Effector memory CD8-positive, alpha-beta T cell (primary cell): ENCODE measurements around the gene SCAMP4.

Source experiments
- ATAC-seq: fragments of 150-1000 bp; cut with Tn5 transposase; replicated peaks from 2 replicates; pipeline ENCODE4 v1.10.0; 2021; ENCODE audit warnings: mild to moderate bottlenecking, moderate library complexity
- DNase-seq, 3 experiments: peaks; one replicate each; pipeline ENCODE4 v3.0.0; 2021
- H3K27ac Mint-ChIP-seq, 2 donors: one replicate each; pipeline ENCODE4 v1.8.0; 2022; ENCODE audit warnings: mild to moderate bottlenecking in 2 of 2, mixed read lengths in 2 of 2, moderate library complexity in 2 of 2
- H3K27me3 Mint-ChIP-seq, 2 donors: one replicate each; pipeline ENCODE4 v1.8.0; 2022; ENCODE audit warnings: mixed read lengths in 2 of 2
- H3K36me3 Mint-ChIP-seq: one replicate; pipeline ENCODE4 v1.8.0; 2022; ENCODE audit warnings: mild to moderate bottlenecking, moderate library complexity, mixed read lengths; ENCODE audit not compliant: insufficient read depth
- H3K4me1 Mint-ChIP-seq, 2 donors: one replicate each; pipeline ENCODE4 v1.8.0; 2022; ENCODE audit warnings: low read depth in 2 of 2, mixed read lengths in 2 of 2
- H3K4me3 Mint-ChIP-seq, 2 donors: one replicate each; pipeline ENCODE4 v1.8.0; 2022; ENCODE audit warnings: mild to moderate bottlenecking in 2 of 2, mixed read lengths in 2 of 2, moderate library complexity in 2 of 2
- H3K9me3 Mint-ChIP-seq, 2 donors: one replicate each; pipeline ENCODE4 v1.8.0; 2022; ENCODE audit warnings: mixed read lengths in 2 of 2

Gene SCAMP4

DNA sequence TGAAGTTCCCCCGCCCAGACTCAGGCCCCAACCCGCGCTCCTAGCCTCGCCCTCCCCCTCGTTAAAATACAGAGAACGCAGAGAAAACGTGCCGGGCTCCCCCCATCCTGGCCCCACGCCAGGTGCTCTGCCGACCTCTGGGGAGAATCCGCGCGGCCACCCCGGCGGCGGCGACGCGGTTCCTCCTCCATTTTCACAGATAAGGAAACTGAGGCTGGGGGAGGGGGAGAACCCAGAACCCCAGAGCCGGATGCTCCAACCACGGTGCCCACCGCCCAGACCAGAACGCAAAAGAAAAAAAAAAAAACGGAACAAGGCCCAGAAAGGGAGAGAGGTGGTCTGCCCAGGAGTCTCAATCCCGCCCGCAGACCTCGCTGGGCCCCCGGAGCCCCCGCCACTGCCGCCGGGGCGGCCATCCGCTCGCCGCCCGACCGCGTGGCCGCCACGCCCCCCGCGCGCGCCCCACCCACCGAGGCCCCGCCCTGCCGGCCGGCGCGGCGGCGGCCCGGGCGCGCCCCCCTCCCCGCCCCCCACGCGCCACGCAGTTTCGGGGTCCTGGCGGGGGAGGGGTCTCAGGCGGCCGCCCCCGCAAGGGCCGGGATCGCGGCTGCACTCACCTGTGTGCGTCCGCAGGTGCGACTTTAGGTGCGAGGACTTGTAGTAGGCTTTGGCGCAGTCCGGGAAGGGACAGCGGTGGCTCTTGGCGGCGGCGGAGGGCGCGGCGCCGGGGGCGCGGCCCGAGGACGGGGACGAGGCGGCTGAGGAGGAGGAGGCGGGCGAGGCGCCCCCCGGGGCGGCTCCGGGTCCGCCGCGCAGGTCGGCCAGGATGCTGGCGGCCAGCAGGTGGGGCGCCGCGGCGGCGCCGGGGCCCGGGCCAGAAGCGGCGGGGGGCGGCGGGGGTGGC lies 42.5 kb upstream of the SCAMP4 start:
- H3K4me1 Mint-ChIP-seq = peaks cover 19 to 28% of the 10 kb centered on the region in 2 donors

DNA sequence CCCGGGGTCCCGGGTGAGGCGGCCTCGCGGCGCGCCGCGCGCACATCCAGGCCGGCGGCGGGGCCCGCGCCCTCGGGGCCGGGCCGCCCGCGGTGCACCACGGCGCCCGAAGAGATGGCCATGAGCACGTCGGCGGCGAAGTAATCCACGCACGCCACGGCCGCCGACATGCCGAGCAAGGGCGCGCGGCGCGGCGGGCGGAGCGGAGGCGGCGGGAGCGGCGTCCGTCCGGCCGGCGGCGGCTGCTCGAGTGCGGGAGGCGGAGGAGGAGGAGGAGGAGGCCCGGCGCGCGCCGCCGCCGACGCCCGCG lies 41.9 kb upstream of the SCAMP4 start, which contains the start of gene KLF16:
TSS of gene KLF16 (minus strand) at position 252 of the 310 bp plus-strand sequence. CDS start at position 170, 82 bp downstream.
- H3K27me3 Mint-ChIP-seq = no peaks in the 10 kb centered on the region
- H3K27ac Mint-ChIP-seq = peak within 1 kb of the TSS; percentile 97 to 98
- peaks cover 45% of the 10 kb centered on the region for H3K36me3 Mint-ChIP-seq
- H3K4me3 Mint-ChIP-seq = peak within 1 kb of the TSS; percentile 99
- ATAC-seq (peak; percentile 0), DNase-seq (no peak)
- peaks cover 19 to 29% of the 10 kb centered on the region in 2 donors for H3K4me1 Mint-ChIP-seq
- no peaks in the 10 kb centered on the region for H3K9me3 Mint-ChIP-seq

More for the DNA sequence above, 42.5 kb upstream of the SCAMP4 start:
- H3K27me3 Mint-ChIP-seq = no peaks in the 10 kb centered on the region
- H3K9me3 Mint-ChIP-seq = no peaks in the 10 kb centered on the region
- DNase-seq (peak; percentile 53 to 63 (median 62)), ATAC-seq (peak; percentile 1)
- peak overlapping the region; percentile 99 for H3K4me3 Mint-ChIP-seq
- H3K36me3 Mint-ChIP-seq = peaks cover 47% of the 10 kb centered on the region
- peak overlapping the region; percentile 97 to 98 for H3K27ac Mint-ChIP-seq

DNA sequence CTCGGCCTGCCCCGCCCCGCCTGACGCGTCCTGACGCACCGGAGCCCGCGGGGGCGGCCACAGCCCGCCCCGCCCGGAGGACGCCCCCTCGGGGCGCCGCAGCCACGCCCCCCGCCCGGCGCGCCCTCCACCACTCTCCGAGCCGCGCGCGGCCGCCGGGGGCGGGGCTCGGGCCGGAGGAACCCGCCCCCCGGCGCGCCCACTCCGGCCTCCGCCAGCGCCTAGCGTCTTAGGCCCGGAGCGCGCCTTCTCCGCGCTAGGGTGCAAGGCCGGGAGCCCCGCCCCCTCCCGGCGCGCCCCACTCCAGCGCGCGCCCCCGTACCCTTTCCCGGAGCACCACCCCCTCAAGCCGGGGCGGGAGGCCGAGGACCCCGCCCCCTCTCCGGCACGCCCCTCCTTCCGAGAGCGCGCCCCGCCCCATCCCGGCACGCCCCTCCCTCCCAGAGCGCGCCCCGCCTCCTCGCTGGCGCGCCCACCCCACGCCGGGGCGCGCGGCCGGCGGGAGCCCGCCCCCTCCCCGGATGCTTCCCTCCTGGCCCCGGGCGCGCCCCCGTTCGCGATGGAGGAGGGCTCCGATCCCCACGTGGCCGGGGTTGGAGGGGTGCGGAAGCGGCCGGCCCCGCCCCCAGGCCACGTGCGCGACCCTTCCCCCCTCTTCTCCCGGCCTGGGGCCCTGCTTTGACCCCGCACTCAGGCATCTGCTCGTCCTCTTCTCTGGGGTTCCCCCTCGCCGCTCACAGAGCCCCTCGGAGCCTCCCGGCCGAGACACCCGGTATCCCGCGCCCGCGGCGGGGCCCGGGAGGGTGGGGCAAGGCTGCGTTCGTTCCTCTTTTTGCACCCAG lies 41.3 kb upstream of the SCAMP4 start:
- H3K4me1 Mint-ChIP-seq = peaks cover 21 to 29% of the 10 kb centered on the region in 2 donors
- DNase-seq = peak; percentile 88 to 89 (median 89)
- ATAC-seq = peak; percentile 70
- H3K27ac Mint-ChIP-seq = peak overlapping the region in 1 of 2 donors; percentile 55
- peaks cover 43% of the 10 kb centered on the region for H3K36me3 Mint-ChIP-seq
- no peaks in the 10 kb centered on the region for H3K9me3 Mint-ChIP-seq
- no peaks in the 10 kb centered on the region for H3K27me3 Mint-ChIP-seq
- peak overlapping the region; percentile 74 to 75 for H3K4me3 Mint-ChIP-seq

DNA sequence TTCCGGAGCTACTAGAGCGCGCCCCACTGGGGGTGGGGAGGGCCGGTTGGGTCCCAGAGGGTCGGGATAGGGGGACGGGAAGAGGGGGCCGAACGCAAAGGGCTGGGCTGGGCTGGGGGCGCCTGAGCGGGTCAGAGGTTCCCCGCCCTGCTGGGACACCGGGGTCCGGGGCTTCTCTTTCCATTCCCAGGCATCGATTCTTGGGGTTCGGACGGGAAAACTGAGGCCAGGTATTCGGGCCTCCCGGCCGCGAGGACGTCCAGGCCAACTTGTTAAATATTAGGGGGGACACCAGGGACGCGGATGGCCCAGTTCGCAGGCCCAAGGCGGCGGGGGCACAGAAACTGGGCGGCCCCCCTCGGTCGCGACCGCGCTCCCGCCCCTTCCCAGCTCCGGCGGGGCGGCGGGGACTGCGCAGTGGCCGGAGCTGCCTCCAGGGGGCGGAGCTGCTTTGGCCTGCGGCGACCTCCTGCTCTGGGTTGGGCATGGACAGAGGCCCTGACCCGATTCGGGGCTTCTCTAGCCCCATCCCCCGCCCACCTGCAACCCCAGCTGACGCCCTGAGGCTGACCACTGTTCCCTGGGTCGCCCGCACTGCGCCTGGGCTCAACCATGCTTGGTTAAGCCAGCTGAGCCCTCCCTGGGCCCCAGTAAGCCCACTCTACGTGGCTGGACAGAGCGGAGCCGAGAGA lies 40.6 kb upstream of the SCAMP4 start:
- Mint-ChIP-seq H3K9me3 (no peaks in the 10 kb centered on the region), H3K4me1 (peaks cover 20 to 26% of the 10 kb centered on the region in 2 donors), H3K27ac (peak overlapping the region in 1 of 2 donors; percentile 55), H3K36me3 (peaks cover 38% of the 10 kb centered on the region), H3K27me3 (no peaks in the 10 kb centered on the region), H3K4me3 (peak overlapping the region; percentile 74 to 75)
- ATAC-seq = peak; percentile 12
- DNase-seq = peak in 2 of 3 experiments; percentile 45 to 53

DNA sequence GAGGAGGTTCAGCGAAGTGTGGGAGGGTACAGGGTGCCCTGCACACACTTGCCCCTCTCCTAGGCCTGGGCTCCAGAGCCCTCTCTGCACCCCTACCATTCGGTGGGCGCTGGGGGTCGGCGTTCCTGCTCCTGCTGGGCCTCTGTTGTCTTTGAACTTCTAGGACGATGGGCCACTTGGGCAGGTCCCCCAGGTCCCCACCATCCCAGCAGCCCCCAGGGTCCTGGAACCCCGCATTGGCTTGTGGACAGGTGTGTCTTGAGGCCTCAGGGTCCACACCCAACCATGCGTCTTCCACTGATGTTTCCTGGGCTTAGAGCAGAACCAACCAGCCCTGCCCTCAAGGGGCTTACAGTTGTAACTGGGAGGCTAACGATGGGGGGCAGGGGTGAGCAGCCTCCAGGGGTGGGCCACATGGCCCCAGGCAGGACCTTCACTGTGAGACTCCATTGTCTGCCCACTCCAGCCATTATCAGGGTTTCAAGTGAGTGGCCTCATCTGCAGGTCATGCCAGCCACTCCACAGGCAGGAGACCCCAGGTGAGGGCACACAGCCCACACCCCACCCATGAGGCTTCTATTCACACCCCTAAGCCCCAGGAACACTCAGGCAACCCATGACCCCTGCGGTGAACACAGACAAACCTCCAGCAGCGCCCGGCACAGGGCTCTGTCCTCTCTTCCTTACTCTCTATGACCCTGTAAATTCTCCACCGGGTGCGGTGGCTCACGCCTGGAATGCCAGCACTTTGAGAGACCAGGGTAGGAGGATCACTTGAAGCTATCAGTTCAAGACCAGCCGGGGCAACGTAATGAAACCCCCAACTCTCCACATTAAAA lies 39.8 kb upstream of the SCAMP4 start:
- no peak for ATAC-seq
- H3K27me3 Mint-ChIP-seq = no peaks in the 10 kb centered on the region
- no peak for DNase-seq
- peak overlapping the region; percentile 74 to 75 for H3K4me3 Mint-ChIP-seq
- H3K36me3 Mint-ChIP-seq = peaks cover 44% of the 10 kb centered on the region
- H3K4me1 Mint-ChIP-seq = peaks cover 21 to 24% of the 10 kb centered on the region in 2 donors
- H3K27ac Mint-ChIP-seq = peak overlapping the region in 1 of 2 donors; percentile 55
- H3K9me3 Mint-ChIP-seq = no peaks in the 10 kb centered on the region

DNA sequence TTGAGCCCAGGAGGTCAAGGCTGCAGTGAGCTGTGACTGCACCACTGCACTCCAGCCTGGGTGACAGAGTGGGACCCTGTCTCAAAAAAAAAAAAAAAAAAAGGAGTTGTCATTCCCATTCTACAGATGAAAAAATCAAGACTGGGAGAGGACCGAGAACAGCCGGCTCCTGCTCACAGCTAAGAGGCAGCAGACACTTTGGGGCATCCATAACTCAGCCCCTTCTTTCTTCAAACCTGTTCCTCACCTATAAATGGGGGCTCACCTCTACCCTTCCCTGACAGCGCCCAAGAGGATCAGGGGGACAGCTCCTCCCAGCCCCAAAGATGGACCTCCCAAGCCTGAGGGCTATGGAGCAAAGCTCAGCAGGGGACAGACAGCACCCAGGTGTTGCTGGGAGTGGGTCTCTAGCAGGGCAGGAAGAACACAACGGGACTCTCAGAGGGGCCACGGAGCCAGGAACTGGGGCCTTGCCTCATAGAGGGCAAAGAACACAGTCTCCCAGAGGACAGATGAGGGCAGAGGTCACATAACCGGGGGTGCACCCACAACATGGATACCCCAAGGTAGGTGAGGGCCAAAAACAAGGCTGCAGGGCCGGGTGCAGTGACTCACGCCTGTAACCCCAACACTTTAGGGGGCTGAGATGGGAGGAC lies 38.4 kb upstream of the SCAMP4 start:
- Mint-ChIP-seq H3K27ac (peak overlapping the region in 1 of 2 donors; percentile 38), H3K4me3 (no peak overlapping the region), H3K36me3 (peaks cover 40% of the 10 kb centered on the region), H3K9me3 (no peaks in the 10 kb centered on the region), H3K4me1 (peaks cover 13 to 14% of the 10 kb centered on the region in 2 donors), H3K27me3 (no peaks in the 10 kb centered on the region)
- DNase-seq (no peak), ATAC-seq (no peak)

DNA sequence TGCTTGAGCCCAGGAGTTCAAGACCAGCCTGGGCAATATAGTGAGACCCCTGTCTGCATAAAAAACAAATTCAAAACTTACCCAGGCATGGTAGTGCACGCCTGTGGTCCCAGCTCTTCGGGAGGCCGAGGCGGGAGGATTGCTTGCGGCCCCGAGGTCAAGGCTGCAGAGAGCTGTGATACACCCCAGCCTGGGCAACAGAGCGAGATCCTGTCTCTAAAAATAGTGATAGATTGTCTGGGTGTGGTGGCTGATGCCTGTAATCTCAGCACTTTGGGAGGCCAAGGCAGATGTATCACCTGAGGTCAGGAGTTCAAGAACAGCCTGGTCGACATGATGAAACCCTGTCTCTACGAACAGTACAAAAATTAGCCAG lies 37.9 kb upstream of the SCAMP4 start:
- H3K9me3 Mint-ChIP-seq = no peaks in the 10 kb centered on the region
- ATAC-seq = no peak
- no peak for DNase-seq
- peaks cover 10 to 11% of the 10 kb centered on the region in 2 donors for H3K4me1 Mint-ChIP-seq
- H3K27ac Mint-ChIP-seq = peak overlapping the region in 1 of 2 donors; percentile 38
- no peak overlapping the region for H3K4me3 Mint-ChIP-seq
- H3K36me3 Mint-ChIP-seq = peaks cover 40% of the 10 kb centered on the region
- H3K27me3 Mint-ChIP-seq = no peaks in the 10 kb centered on the region

DNA sequence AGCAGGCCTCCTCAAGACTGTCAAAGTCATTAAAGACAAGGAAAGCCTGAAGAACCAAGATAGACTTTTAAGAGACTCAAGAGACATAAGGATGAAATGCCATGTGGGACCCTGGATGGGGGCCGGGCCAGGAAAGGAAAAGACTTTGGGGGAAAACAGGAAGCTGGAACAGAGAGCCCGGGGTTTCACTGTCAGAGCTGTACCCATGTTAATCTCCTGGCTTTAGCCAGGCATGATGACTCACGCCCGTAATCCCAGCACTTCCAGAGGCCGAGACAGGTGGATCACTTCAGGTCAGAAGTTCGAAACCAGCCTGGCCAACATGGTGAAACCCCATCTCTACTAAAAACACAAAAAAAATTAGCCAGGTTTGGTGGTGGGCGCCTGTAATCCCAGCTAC lies 36.2 kb upstream of the SCAMP4 start:
- Mint-ChIP-seq H3K27ac (no peak overlapping the region), H3K4me3 (no peak overlapping the region), H3K4me1 (peaks cover 10 to 17% of the 10 kb centered on the region in 2 donors), H3K9me3 (no peaks in the 10 kb centered on the region), H3K27me3 (no peaks in the 10 kb centered on the region), H3K36me3 (peaks cover 47% of the 10 kb centered on the region)
- DNase-seq = no peak
- no peak for ATAC-seq

DNA sequence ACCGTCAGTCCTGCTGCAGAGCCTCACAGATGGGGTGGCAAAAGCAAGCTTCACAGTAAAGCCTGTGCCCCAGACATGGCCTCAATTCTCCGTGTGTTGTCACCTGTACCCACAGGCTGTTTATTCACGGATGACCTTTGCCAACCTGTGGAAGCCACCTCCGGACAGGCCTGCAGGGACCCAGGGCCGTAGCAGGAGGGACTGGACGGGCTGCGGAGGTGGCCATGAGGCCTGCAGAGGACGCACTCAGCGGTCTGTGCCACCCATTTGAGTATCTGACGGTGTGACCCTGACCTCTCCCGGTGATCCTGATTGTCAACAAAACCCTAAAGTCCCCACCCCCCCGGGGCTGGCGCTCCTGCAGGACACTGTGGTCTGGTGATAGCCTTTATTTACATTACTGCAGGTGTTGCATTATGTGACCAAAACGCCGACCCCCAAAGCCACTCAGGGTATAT lies 34.0 kb upstream of the SCAMP4 start:
- Mint-ChIP-seq H3K36me3 (peaks cover 55% of the 10 kb centered on the region), H3K9me3 (no peaks in the 10 kb centered on the region), H3K27me3 (no peaks in the 10 kb centered on the region), H3K4me3 (no peak overlapping the region), H3K4me1 (peaks cover 28 to 29% of the 10 kb centered on the region in 2 donors), H3K27ac (peak overlapping the region in 1 of 2 donors; percentile 74)
- DNase-seq = no peak
- no peak for ATAC-seq

DNA sequence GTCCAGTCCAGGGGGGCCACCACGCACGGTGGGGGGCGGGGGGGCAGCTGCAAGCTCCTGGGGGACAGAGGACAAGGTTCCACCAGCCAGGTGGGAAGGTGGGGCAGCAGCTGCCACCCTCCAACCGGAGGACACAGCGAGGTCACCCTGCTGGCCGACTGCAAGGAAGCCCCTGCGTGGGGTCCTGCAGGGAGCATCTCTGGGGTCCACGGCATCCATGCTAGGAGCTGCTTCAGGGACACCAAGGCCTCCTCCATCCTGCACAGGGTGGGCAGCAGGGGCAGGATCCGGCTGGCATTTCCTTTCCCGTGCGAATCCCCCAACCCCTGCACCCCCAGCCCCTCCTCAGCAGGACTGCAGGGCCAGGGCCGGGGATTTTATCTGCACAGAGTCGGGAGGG lies 33.6 kb upstream of the SCAMP4 start:
- no peak overlapping the region for H3K4me3 Mint-ChIP-seq
- ATAC-seq (no peak), DNase-seq (no peak)
- no peaks in the 10 kb centered on the region for H3K9me3 Mint-ChIP-seq
- H3K36me3 Mint-ChIP-seq = peaks cover 60% of the 10 kb centered on the region
- H3K4me1 Mint-ChIP-seq = peaks cover 32 to 33% of the 10 kb centered on the region in 2 donors
- H3K27me3 Mint-ChIP-seq = no peaks in the 10 kb centered on the region
- H3K27ac Mint-ChIP-seq = no peak overlapping the region

DNA sequence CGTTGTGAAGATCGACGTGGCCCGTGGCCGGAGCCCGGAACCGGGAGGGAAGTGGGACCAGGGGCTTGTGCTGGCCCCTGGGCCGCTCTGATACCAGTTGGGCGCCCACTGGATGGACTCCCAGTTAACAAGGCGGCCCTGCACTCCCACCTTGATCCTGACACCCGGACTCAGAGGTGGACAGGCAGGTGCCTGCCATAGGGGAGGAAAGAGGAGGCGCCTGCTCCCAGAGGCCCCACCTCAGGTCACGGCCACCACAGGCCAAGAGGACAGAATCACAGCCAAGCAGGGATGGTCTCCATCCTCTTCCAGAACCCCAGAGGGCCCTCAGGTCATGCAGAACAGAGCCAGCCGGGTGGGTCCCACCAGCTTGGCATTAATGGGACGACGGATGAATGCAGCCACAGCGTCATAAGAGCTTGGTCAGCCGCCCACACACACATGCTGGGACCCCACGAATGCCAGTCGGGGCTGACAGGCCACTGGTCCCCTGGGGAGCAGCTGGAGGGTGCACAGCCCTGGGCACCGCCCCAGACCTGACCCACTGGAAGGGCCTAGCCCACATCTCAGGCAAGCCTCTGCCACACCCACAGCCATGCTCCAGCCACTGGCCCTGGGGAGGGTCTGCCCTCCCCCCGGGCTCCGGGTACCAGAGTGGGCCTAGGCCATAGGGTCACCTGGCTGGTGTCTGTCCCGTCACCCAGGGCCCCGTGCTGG lies 32.2 kb upstream of the SCAMP4 start:
- H3K4me3 Mint-ChIP-seq = peak overlapping the region; percentile 96 to 99
- no peak for ATAC-seq
- H3K4me1 Mint-ChIP-seq = peaks cover 32 to 33% of the 10 kb centered on the region in 2 donors
- H3K9me3 Mint-ChIP-seq = no peaks in the 10 kb centered on the region
- no peak for DNase-seq
- peaks cover 66% of the 10 kb centered on the region for H3K36me3 Mint-ChIP-seq
- H3K27ac Mint-ChIP-seq = peak overlapping the region in 1 of 2 donors; percentile 96
- H3K27me3 Mint-ChIP-seq = no peaks in the 10 kb centered on the region
